AG09309 (cell line): ENCODE results near the gene POGK.

Experiments
- DNase-seq: peaks from one replicate; pipeline ENCODE4 v3.0.0-alpha.2; 2010; ENCODE audit warnings: low read depth
- H3K4me3 ChIP-seq: 2 replicates; pipeline ENCODE4 v1.5.1; 2011; ENCODE audit warnings: mild to moderate bottlenecking, low read depth, low read length, moderate library complexity; ENCODE audit not compliant: control insufficient read depth
- TF ChIP-seq, protein P1 (sequence below): IDR thresholded peaks from 2 replicates; pipeline ENCODE4 v1.5.1; 2011; ENCODE audit warnings: mild to moderate bottlenecking, low read depth, low read length, inconsistent platforms; ENCODE audit not compliant: insufficient read depth, control insufficient read depth; ENCODE audit errors: missing control alignments

The POGK gene

GRCh38 chr1:166882893-166883292, 43.6 kb downstream of the POGK start:
- no peak for DNase-seq
- TF ChIP-seq, protein P1, sequence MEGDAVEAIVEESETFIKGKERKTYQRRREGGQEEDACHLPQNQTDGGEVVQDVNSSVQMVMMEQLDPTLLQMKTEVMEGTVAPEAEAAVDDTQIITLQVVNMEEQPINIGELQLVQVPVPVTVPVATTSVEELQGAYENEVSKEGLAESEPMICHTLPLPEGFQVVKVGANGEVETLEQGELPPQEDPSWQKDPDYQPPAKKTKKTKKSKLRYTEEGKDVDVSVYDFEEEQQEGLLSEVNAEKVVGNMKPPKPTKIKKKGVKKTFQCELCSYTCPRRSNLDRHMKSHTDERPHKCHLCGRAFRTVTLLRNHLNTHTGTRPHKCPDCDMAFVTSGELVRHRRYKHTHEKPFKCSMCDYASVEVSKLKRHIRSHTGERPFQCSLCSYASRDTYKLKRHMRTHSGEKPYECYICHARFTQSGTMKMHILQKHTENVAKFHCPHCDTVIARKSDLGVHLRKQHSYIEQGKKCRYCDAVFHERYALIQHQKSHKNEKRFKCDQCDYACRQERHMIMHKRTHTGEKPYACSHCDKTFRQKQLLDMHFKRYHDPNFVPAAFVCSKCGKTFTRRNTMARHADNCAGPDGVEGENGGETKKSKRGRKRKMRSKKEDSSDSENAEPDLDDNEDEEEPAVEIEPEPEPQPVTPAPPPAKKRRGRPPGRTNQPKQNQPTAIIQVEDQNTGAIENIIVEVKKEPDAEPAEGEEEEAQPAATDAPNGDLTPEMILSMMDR: no peak

DNA sequence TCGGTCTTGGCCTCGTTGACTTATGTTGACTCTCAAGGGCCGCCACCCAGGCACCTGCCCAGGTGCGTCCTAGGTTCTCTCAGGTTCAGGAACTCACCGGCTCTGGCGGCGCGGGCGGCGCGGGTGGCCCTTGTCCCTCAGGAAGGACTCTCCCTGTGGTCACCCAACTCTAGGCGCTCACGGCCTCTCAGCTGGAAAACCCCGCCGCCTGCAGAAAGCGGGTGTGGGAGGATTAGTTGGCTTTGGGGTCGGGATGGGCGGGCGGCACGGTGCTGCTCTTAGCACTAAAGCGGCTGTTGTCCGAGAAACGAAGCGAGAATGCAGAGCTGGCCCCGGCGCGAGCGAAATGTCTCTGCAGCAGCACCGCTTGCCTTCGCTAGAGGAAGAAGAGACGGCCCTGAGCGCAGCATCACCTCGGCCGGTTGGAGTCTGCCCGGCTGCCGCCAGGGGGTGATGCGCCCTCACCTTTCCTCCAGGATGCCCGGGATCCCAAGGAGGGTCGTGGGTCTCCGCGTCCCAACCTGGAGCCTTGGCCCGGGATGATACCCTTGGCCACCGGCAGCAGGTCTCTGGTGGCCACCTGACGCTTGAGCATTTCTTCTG, 44.9 kb downstream of the POGK start:
- TF ChIP-seq, protein P1: peak; percentile 84
- H3K4me3 ChIP-seq: no peak overlapping the region
- no peak for DNase-seq

More at GRCh38 chr1:166882893-166883292, 43.6 kb downstream of the POGK start:
- no peak overlapping the region for H3K4me3 ChIP-seq

GRCh38 chr1:166884971-166885370, 45.7 kb downstream of the POGK start:
- no peak for DNase-seq
- H3K4me3 ChIP-seq: no peak overlapping the region
- TF ChIP-seq, protein P1: no peak

DNA sequence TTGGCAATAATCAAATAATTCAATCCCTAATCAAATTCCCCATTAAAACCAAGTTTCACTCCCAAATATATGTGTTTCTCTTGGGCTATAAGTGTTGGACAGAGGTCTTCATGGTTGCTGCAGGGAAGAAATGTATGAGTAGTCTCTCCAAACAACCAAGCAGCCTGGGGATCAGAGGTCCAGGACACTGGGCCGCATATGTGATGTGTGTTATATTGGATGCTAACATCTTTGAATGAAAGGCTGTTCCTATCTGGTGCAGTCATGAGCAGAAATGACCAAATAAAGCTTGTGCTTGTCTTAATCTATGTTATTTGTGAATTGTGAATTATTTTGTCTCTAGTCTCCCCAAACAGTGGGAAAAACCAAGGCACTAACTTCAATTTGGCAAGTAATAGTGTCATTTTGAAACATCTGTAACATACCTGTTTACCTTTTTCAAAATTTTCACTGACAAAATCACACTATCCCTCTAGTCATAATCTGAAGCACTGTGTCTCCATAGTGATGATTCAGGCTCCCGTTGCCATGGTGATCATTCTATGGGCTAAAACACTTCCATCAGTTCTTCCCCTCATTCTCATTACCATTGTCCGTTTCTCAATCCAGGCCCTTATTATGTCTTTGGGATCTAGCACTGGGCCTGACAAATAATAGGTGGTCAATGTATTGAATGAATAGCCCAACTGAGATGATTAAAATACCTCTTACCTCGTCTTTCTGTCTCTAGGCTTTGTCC, 49.3 kb downstream of the POGK start:
- no peak overlapping the region for H3K4me3 ChIP-seq
- TF ChIP-seq, protein P1: no peak
- DNase-seq: no peak

- H3K4me3 ChIP-seq: no peak overlapping the region
- DNase-seq: no peak
- TF ChIP-seq, protein P1: no peak
Measured at GRCh38 chr1:166889776-166890175, 50.5 kb downstream of the POGK start.

GRCh38 chr1:166895766-166896165, 56.5 kb downstream of the POGK start:
- no peak overlapping the region for H3K4me3 ChIP-seq
- no peak for DNase-seq
- TF ChIP-seq, protein P1: no peak
